H1 (cell line): ENCODE measurements around the gene DGCR8. TPM values are rescaled to one million over a fixed set of nuclear protein-coding genes. Genes with fewer than 3 reads are reported as not detected.

Source experiments
- CTCF ChIA-PET: fragments of 300-600 bp; sonication (Branson Sonifier 250); formaldehyde crosslinking; loops from one replicate; lab custom pipeline; 2021; ENCODE audit not compliant: partially characterized antibody; lab: Charles Lee
- POLR2A ChIA-PET: fragments of 300-600 bp; sonication (Branson Sonifier 250); formaldehyde crosslinking; loops from one replicate; lab custom pipeline; 2021; ENCODE audit warnings: inconsistent platforms; ENCODE audit not compliant: partially characterized antibody; lab: Charles Lee
- DNase-seq, 2 experiments: peaks; one replicate each; pipeline versions ENCODE4 v3.0.0 to v3.0.0-alpha.2; 2010 to 2022; ENCODE audit warnings: low spot score in 2 of 2, low read depth in 1 of 2, mixed read lengths in 1 of 2
- FAIRE-seq: peaks from 2 replicates; lab custom pipeline; 2011; peaks lifted over from hg19 to GRCh38; lab: Jason Lieb, UNC
- H2AFZ ChIP-seq: 2 replicates; pipeline ENCODE4 v1.8.1; 2012; ENCODE audit warnings: low read length, inconsistent platforms
- H2AK5ac ChIP-seq: 2 replicates; pipeline ENCODE4 v1.6.1; 2013; ENCODE audit warnings: low read depth, low read length
- H2BK120ac ChIP-seq: replicated peaks from 2 replicates; pipeline ENCODE3; 2013; ENCODE audit warnings: low read depth, low read length, inconsistent platforms
- H2BK12ac ChIP-seq: 2 replicates; pipeline ENCODE4 v1.6.1; 2013; ENCODE audit warnings: low read depth, low read length
- H2BK15ac ChIP-seq: 2 replicates; pipeline ENCODE4 v1.6.1; 2013; ENCODE audit warnings: low read length
- H2BK20ac ChIP-seq: 2 replicates; pipeline ENCODE4 v1.6.1; 2013; ENCODE audit warnings: low read length
- H2BK5ac ChIP-seq: 2 replicates; pipeline ENCODE4 v1.6.1; 2013; ENCODE audit warnings: low read depth, low read length
- H3K14ac ChIP-seq: 2 replicates; pipeline ENCODE4 v1.6.1; 2013; ENCODE audit warnings: inconsistent platforms; ENCODE audit not compliant: insufficient read length
- H3K18ac ChIP-seq: 2 replicates; pipeline ENCODE4 v1.6.1; 2013; ENCODE audit warnings: low read length; ENCODE audit errors: extremely low read depth
- H3K23ac ChIP-seq: 2 replicates; pipeline ENCODE4 v1.6.1; 2013; ENCODE audit warnings: inconsistent platforms; ENCODE audit not compliant: insufficient read length
- H3K23me2 ChIP-seq: 2 replicates; pipeline ENCODE4 v1.6.1; 2013; ENCODE audit warnings: low read depth, low read length
- H3K27ac ChIP-seq: 2 replicates; pipeline ENCODE4 v1.6.1; 2011; ENCODE audit warnings: low read depth, low read length, inconsistent platforms
- H3K27me3 ChIP-seq, 4 experiments: replicated peaks in 1 of 4; 1 replicate in 1 of 4; 2 replicates in 3 of 4; pipeline versions ENCODE4 v1.6.1 to v1.8.1; 2011 to 2013; ENCODE audit warnings: low read length in 3 of 4, mild to moderate bottlenecking in 3 of 4, inconsistent platforms in 2 of 4, mixed read lengths in 2 of 4, moderate library complexity in 1 of 4; ENCODE audit not compliant: control insufficient read depth in 3 of 4, insufficient read depth in 3 of 4; ENCODE audit errors: extremely low read depth in 1 of 4
- H3K36me3 ChIP-seq, 4 experiments: 2 replicates each; pipeline versions ENCODE4 v1.6.1 to v1.8.1; 2011 to 2013; ENCODE audit warnings: mild to moderate bottlenecking in 4 of 4, low read length in 3 of 4, moderate library complexity in 2 of 4, control low read depth in 1 of 4, inconsistent platforms in 1 of 4; ENCODE audit not compliant: insufficient read depth in 4 of 4, control insufficient read depth in 2 of 4
- H3K4ac ChIP-seq: replicated peaks from 2 replicates; pipeline ENCODE3; 2013; ENCODE audit warnings: low read length, low read depth, mixed read lengths, inconsistent platforms; ENCODE audit not compliant: insufficient read length
- H3K4me1 ChIP-seq, 4 experiments: replicated peaks in 1 of 4; 1 replicate in 1 of 4; 2 replicates in 3 of 4; pipeline versions ENCODE4 v1.6.1 to v1.8.1; 2011 to 2013; ENCODE audit warnings: low read length in 3 of 4, inconsistent platforms in 2 of 4, mixed read lengths in 1 of 4; ENCODE audit not compliant: insufficient read depth in 4 of 4, control insufficient read depth in 3 of 4
- H3K4me2 ChIP-seq, 2 experiments: 2 replicates each; pipeline versions ENCODE4 v1.6.1 to v1.8.1; 2011 to 2013; ENCODE audit warnings: low read depth in 2 of 2, low read length in 2 of 2, control low read depth in 1 of 2, inconsistent platforms in 1 of 2, mild to moderate bottlenecking in 1 of 2; ENCODE audit not compliant: insufficient read depth in 1 of 2
- H3K4me3 ChIP-seq, 4 experiments: fragments of 200-600, 300-600 bp in 1 of 4; sonication (generic), shearing (Covaris generic), sonication (Bioruptor Twin) in 1 of 4; 2 replicates each; pipeline versions ENCODE4 v1.5.1 to v1.8.1; 2011 to 2016; ENCODE audit warnings: low read length in 4 of 4, low read depth in 3 of 4, control low read depth in 2 of 4, inconsistent platforms in 2 of 4, mild to moderate bottlenecking in 2 of 4, mixed read lengths in 1 of 4, moderate library complexity in 1 of 4; ENCODE audit not compliant: insufficient read depth in 2 of 4; ENCODE audit errors: extremely low read depth in 1 of 4
- H3K56ac ChIP-seq: replicated peaks from 2 replicates; pipeline ENCODE3; 2013; ENCODE audit warnings: low read depth, mild to moderate bottlenecking, mixed read lengths, low read length, inconsistent platforms; ENCODE audit not compliant: insufficient read length
- H3K79me1 ChIP-seq: 2 replicates; pipeline ENCODE4 v1.6.1; 2013; ENCODE audit warnings: low read depth, low read length, control low read depth
- H3K79me2 ChIP-seq, 2 experiments: 2 replicates each; pipeline versions ENCODE4 v1.6.1 to v1.8.1; 2012 to 2013; ENCODE audit warnings: low read length in 2 of 2, mild to moderate bottlenecking in 2 of 2, inconsistent platforms in 1 of 2; ENCODE audit not compliant: insufficient read depth in 2 of 2, control insufficient read depth in 1 of 2
- H3K9ac ChIP-seq, 4 experiments: replicated peaks in 1 of 4; 1 replicate in 1 of 4; 2 replicates in 3 of 4; pipeline versions ENCODE4 v1.6.1 to v1.8.1; 2011 to 2013; ENCODE audit warnings: low read depth in 3 of 4, low read length in 3 of 4, control low read depth in 2 of 4, mild to moderate bottlenecking in 2 of 4, moderate library complexity in 2 of 4, inconsistent platforms in 1 of 4; ENCODE audit errors: extremely low read depth in 1 of 4
- H3K9me3 ChIP-seq, 2 experiments: 2 replicates each; pipeline versions ENCODE4 v1.6.1 to v1.8.1; 2012 to 2013; ENCODE audit warnings: mild to moderate bottlenecking in 2 of 2, moderate library complexity in 2 of 2, control low read depth in 1 of 2, inconsistent platforms in 1 of 2, low read depth in 1 of 2, low read length in 1 of 2, mixed read lengths in 1 of 2; ENCODE audit not compliant: insufficient read depth in 2 of 2
- H4K20me1 ChIP-seq, 2 experiments: replicated peaks in 1 of 2; 2 replicates each; pipeline versions ENCODE3 to v1.8.1; 2011 to 2013; ENCODE audit warnings: inconsistent platforms in 2 of 2, low read length in 2 of 2, mild to moderate bottlenecking in 1 of 2; ENCODE audit not compliant: insufficient read depth in 2 of 2, control insufficient read depth in 1 of 2
- H4K5ac ChIP-seq: 2 replicates; pipeline ENCODE4 v1.6.1; 2013; ENCODE audit warnings: low read length, low read depth, mixed read lengths, inconsistent platforms; ENCODE audit not compliant: insufficient read length
- H4K8ac ChIP-seq: 2 replicates; pipeline ENCODE4 v1.8.0; 2013; ENCODE audit warnings: mild to moderate bottlenecking, moderate library complexity, low read length, inconsistent platforms; ENCODE audit not compliant: insufficient read depth; ENCODE audit errors: extremely low read depth
- H4K91ac ChIP-seq: replicated peaks from 2 replicates; pipeline ENCODE3; 2013; ENCODE audit warnings: low read length, mixed read lengths, inconsistent platforms; ENCODE audit not compliant: insufficient read length
- CBX5 ChIP-seq: fragments of 300-800, 300-1000 bp; sonication (generic); IDR thresholded peaks from 2 replicates; pipeline ENCODE4 v1.7.1; 2016; ENCODE audit warnings: antibody characterized with exemption, low read length, low read depth
- CREB1 ChIP-seq: IDR thresholded peaks from 2 replicates; pipeline ENCODE4 v1.6.1; 2012; ENCODE audit warnings: inconsistent platforms
- GTF2F1 ChIP-seq: IDR thresholded peaks from 2 replicates; pipeline ENCODE4 v1.6.1; 2012; ENCODE audit warnings: low read depth, low read length, improper control_type of control experiment, borderline replicate concordance
- JUN ChIP-seq: IDR thresholded peaks from 2 replicates; pipeline ENCODE4 v1.6.1; 2011; ENCODE audit warnings: low read depth, mild to moderate bottlenecking, improper control_type of control experiment, low read length
- KDM1A ChIP-seq: fragments of 200-600, 300-600 bp; sonication (generic); IDR thresholded peaks from 2 replicates; pipeline ENCODE4 v1.7.1; 2016; ENCODE audit warnings: mild to moderate bottlenecking, low read length, borderline replicate concordance
- KDM5A ChIP-seq: fragments of 200-600 bp; IDR thresholded peaks from 2 replicates; pipeline ENCODE4 v1.7.1; 2012; ENCODE audit warnings: mild to moderate bottlenecking, low read length, inconsistent platforms, mixed read lengths
- PHF8 ChIP-seq: fragments of 200-600 bp; sonication (generic); conservative IDR thresholded peaks from 2 replicates; pipeline ENCODE4 v1.7.1; 2012; ENCODE audit warnings: low read depth, mild to moderate bottlenecking, inconsistent platforms, low read length, moderate library complexity
- POLR2A ChIP-seq, 2 experiments: IDR thresholded peaks; 1 replicate in 1 of 2; 2 replicates in 1 of 2; pipeline ENCODE4 v1.6.1; 2011; ENCODE audit warnings: low read depth in 2 of 2, low read length in 2 of 2, mild to moderate bottlenecking in 2 of 2; ENCODE audit errors: control extremely low read depth in 1 of 2
- POLR2AphosphoS5 ChIP-seq: IDR thresholded peaks from 2 replicates; pipeline ENCODE4 v1.6.1; 2011; ENCODE audit warnings: low read depth, low read length
- POU5F1 ChIP-seq: IDR thresholded peaks from 2 replicates; pipeline ENCODE4 v1.6.1; 2011; ENCODE audit warnings: low read depth, mild to moderate bottlenecking, low read length, moderate library complexity
- RAD21 ChIP-seq, 2 experiments: IDR thresholded peaks in 1 of 2; conservative IDR thresholded peaks in 1 of 2; 2 replicates each; pipeline ENCODE4 v1.6.1; 2011; ENCODE audit warnings: low read depth in 2 of 2, low read length in 2 of 2, improper control_type of control experiment in 1 of 2, inconsistent platforms in 1 of 2, mild to moderate bottlenecking in 1 of 2, moderate library complexity in 1 of 2
- TBP ChIP-seq: IDR thresholded peaks from 2 replicates; pipeline ENCODE4 v1.6.1; 2011; ENCODE audit warnings: low read depth, low read length, improper control_type of control experiment
- ZNF274 ChIP-seq: IDR thresholded peaks from 2 replicates; pipeline ENCODE4 v1.7.0; 2012; ENCODE audit warnings: low read length, borderline replicate concordance; ENCODE audit errors: extremely low read depth
- WGBS, 2 experiments: shearing (Covaris generic) in 1 of 2; methylation state at CpG; one replicate each; pipeline versions ENCODE4 v1.1.6 to v1.1.7; 2013 to 2015; ENCODE audit warnings: low lambda C conversion rate in 2 of 2, mixed read lengths in 2 of 2, inconsistent platforms in 1 of 2, low coverage in 1 of 2, missing lambda C conversion rate in 1 of 2; ENCODE audit not compliant: insufficient replicate concordance in 2 of 2, insufficient coverage in 1 of 2, insufficient read length in 1 of 2; ENCODE audit errors: extremely low coverage in 1 of 2, missing lambda C conversion rate in 1 of 2; 5-methylcytosine and 5-hydroxymethylcytosine counted together
- polyA plus RNA-seq, 7 experiments: library from polyadenylated mRNA; depleted of rRNA in 3 of 7; stranded (reverse) in 5 of 7; unstranded in 2 of 7; fragments of >200 nt in 5 of 7; fragments of 200-250 nt in 2 of 7; gene quantifications; 1 replicate in 5 of 7; 2 replicates in 1 of 7; 4 replicates in 1 of 7; pipeline versions ENCODE4 v1.2.1 to v1.2.3, GENCODE V29; 2011 to 2013; ENCODE audit warnings: missing spikeins in 2 of 7, mixed read lengths in 2 of 7
- total RNA-seq: library from RNA; stranded (reverse); fragmentation: NEBNext Ultra II Directional; extraction: Animal tissue kit (Norgen Biotek cat#: 25700); gene quantifications from 2 replicates; pipeline ENCODE4 v1.2.1, GENCODE V29; 2021

Gene DGCR8
- total and polyA plus RNA-seq, 2 of the 8 experiments (the other 6 are each of a cell fraction or from before 2014, with no cell fraction given) = 23.7 to 43.7 TPM

DNA sequence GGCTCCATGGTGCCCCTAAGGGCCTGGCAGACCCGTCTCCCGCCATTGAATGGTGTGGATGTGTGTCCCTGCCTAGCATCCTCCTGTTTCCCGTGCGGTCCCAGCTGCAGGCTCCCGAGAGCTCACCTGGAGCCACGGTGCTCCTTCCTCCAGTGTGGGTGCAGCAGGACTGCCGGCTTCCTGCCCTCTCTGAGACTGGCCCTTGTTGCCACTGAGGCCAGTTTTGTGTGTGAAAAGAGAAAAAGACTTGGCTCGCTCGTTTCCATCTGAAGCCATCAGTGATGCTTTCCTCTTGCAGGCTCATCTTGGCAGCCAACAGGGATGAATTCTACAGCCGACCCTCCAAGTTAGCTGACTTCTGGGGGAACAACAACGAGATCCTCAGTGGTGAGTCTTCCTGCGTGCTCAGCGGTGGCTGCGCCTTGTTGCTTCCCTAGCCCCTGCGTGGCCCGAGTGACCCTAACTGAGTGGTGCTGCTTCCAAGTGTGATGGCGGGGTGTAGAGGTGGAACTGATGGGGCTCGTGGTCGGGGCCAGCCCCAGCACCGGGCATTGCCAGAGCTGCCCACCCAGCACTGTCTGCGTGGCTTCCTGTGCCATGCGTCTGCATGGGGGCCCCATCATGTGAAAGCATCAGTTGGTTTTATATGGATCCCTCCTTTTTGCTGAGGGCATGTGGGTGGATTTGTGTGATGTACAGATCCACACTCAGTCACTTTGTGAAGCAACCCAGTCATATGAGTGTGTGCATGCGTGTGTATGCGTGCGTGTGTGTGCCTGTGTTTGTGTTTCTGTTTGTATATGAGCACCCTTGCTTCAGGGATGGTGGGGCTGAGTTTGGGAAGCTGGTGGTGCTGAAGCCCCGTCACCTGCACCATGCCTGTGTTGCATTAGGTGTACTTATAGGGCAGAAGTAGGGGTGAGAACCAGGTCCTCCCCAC, 36.7 kb upstream of the DGCR8 start:
- FAIRE-seq = no peak

More for the DNA sequence above, 36.7 kb upstream of the DGCR8 start:
- TF ChIP-seq TBP (no peak), GTF2F1 (no peak), RAD21 (IDR thresholded peaks at IDR 0.05 in 1 of 2, conservative IDR thresholded peaks at IDR 0.05 in 1 of 2; ENCODE audit: low read depth in 2 of 2, low read length in 2 of 2) (no peak), CBX5 (no peak), POLR2AphosphoS5 (no peak), JUN (no peak), POLR2A (IDR thresholded peaks at IDR 0.05; ENCODE audit: control extremely low read depth in 1 of 2, low read depth in 2 of 2, low read length in 2 of 2) (no peak), CREB1 (no peak), ZNF274 (no peak), KDM1A (no peak), PHF8 (no peak), KDM5A (no peak), POU5F1 (no peak)
- H3K14ac ChIP-seq = no peak overlapping the region
- no peak overlapping the region for H4K5ac ChIP-seq
- H2AK5ac ChIP-seq = no peak overlapping the region
- peaks cover 0 to 5% of the 10 kb centered on the region in 2 experiments for H4K20me1 ChIP-seq
- H3K9me3 ChIP-seq = no peaks in the 10 kb centered on the region
- no peak overlapping the region for H3K56ac ChIP-seq
- no peaks in the 10 kb centered on the region for H3K79me2 ChIP-seq
- H3K4me3 ChIP-seq = no peak overlapping the region
- H3K4me2 ChIP-seq = no peak overlapping the region
- H3K4ac ChIP-seq = no peak overlapping the region
- ChIA-PET CTCF (interaction anchor here (1.0 to 1.6 kb wide), 3 partner anchors 10 to 42 kb away, joined by 3 to 4 read pairs (median 3); no protein-coding TSS in a partner anchor), POLR2A (interaction anchor here (1.1 to 1.2 kb wide), 4 partner anchors 10 to 140 kb away, joined by 3 read pairs; partner anchors contain the start of gene DGCR8)
- H2BK15ac ChIP-seq = no peak overlapping the region
- no peak overlapping the region for H2AFZ ChIP-seq
- H3K9ac ChIP-seq = no peak overlapping the region
- H2BK5ac ChIP-seq = no peak overlapping the region
- H3K18ac ChIP-seq = no peak overlapping the region
- H3K4me1 ChIP-seq = no peaks in the 10 kb centered on the region
- H3K27ac ChIP-seq = no peak overlapping the region
- no peak overlapping the region for H2BK12ac ChIP-seq
- DNase-seq = no peak
- H4K8ac ChIP-seq = peak overlapping the region; percentile 36; the same call in 1 of the 2 replicates
- H2BK20ac ChIP-seq = no peak overlapping the region
- WGBS, 2 experiments = 91% methylated on average over 26 of the region's 26 CpGs; no CpG with 5 or more reads in 1 of the 2 experiments
- H3K27me3 ChIP-seq = no peaks in the 10 kb centered on the region
- no peaks in the 10 kb centered on the region for H3K23me2 ChIP-seq
- no peak overlapping the region for H4K91ac ChIP-seq
- H3K79me1 ChIP-seq = no peaks in the 10 kb centered on the region
- H2BK120ac ChIP-seq = no peak overlapping the region
- no peak overlapping the region for H3K23ac ChIP-seq
- H3K36me3 ChIP-seq = no peaks in the 10 kb centered on the region
